Osteoblast (primary cell): ENCODE results near the gene PHF23. TPM values are rescaled to one million over a fixed set of nuclear protein-coding genes. Genes with fewer than 3 reads are reported as not detected.

Experiments used
- DNase-seq: peaks from one replicate; pipeline ENCODE4 v3.0.0; 2011; ENCODE audit warnings: low spot score, mixed read lengths; ENCODE audit not compliant: insufficient read length; ENCODE audit errors: missing footprints
- H2AFZ ChIP-seq: 2 replicates; pipeline ENCODE4 v1.6.0; 2011; ENCODE audit warnings: mild to moderate bottlenecking, low read length
- H3K27ac ChIP-seq: 2 replicates; pipeline ENCODE4 v1.5.1; 2011; ENCODE audit warnings: mild to moderate bottlenecking, low read depth, low read length, moderate library complexity
- H3K27me3 ChIP-seq: 2 replicates; pipeline ENCODE4 v1.6.0; 2012; ENCODE audit warnings: mild to moderate bottlenecking, control low read depth, inconsistent platforms, low read length, moderate library complexity; ENCODE audit not compliant: insufficient read depth
- H3K36me3 ChIP-seq: 2 replicates; pipeline ENCODE4 v1.5.1; 2011; ENCODE audit warnings: mild to moderate bottlenecking, low read length, control low read depth, moderate library complexity; ENCODE audit not compliant: insufficient read depth
- H3K4me1 ChIP-seq: 2 replicates; pipeline ENCODE4 v1.5.1; 2011; ENCODE audit warnings: mild to moderate bottlenecking, low read length, control low read depth, moderate library complexity; ENCODE audit not compliant: insufficient read depth
- H3K4me2 ChIP-seq: 2 replicates; pipeline ENCODE4 v1.6.0; 2011; ENCODE audit warnings: mild to moderate bottlenecking, low read length; ENCODE audit not compliant: insufficient read depth
- H3K4me3 ChIP-seq: fragments of 200-600 bp; sonication (generic); 3 replicates; pipeline ENCODE4 v1.5.1; 2012; ENCODE audit warnings: mild to moderate bottlenecking, low read length, inconsistent platforms; ENCODE audit not compliant: insufficient read depth
- H3K79me2 ChIP-seq: 2 replicates; pipeline ENCODE4 v1.6.0; 2012; ENCODE audit warnings: mild to moderate bottlenecking, low read length, control low read depth, inconsistent platforms; ENCODE audit not compliant: insufficient read depth
- H3K9me3 ChIP-seq: 2 replicates; pipeline ENCODE4 v1.5.1; 2011; ENCODE audit warnings: low read depth, low read length, control low read depth
- H4K20me1 ChIP-seq: 2 replicates; pipeline ENCODE4 v1.6.0; 2012; ENCODE audit warnings: mild to moderate bottlenecking, low read length, control low read depth; ENCODE audit not compliant: insufficient read depth
- CTCF ChIP-seq: IDR thresholded peaks from 2 replicates; pipeline ENCODE4 v1.5.1; 2011; ENCODE audit warnings: mild to moderate bottlenecking, low read depth, low read length, moderate library complexity; ENCODE audit errors: extremely low read depth
- total RNA-seq: library from RNA; depleted of rRNA; stranded (reverse); fragments of >200 nt; gene quantifications from 2 replicates; pipeline ENCODE4 v1.2.3, GENCODE V29; 2012

The PHF23 gene
- total RNA-seq, 1 donor, result 53.2 TPM

- peak; percentile 100 for DNase-seq
- Histone ChIP-seq H3K4me3 (peak overlapping the region; percentile 77), H3K27ac (peak overlapping the region; percentile 58), H3K9me3 (no peaks in the 10 kb centered on the region), H2AFZ (no peak overlapping the region), H3K4me1 (peaks cover 43% of the 10 kb centered on the region), H3K4me2 (peak overlapping the region; percentile 83), H3K27me3 (no peaks in the 10 kb centered on the region), H3K36me3 (no peaks in the 10 kb centered on the region), H3K79me2 (peaks cover 65% of the 10 kb centered on the region), H4K20me1 (peaks cover 52% of the 10 kb centered on the region)
- TF ChIP-seq CTCF, result peak; percentile 66
Measured at GRCh38 chr17:7214300-7215135, 24.7 kb downstream of the PHF23 start.

GRCh38 chr17:7213895-7214299 is 25.4 kb downstream of the PHF23 start:
- Histone ChIP-seq H3K36me3 (no peaks in the 10 kb centered on the region), H4K20me1 (peaks cover 56% of the 10 kb centered on the region), H3K27ac (peak overlapping the region; percentile 58), H3K9me3 (no peaks in the 10 kb centered on the region), H3K27me3 (no peaks in the 10 kb centered on the region), H2AFZ (no peak overlapping the region), H3K79me2 (peaks cover 69% of the 10 kb centered on the region), H3K4me3 (peak overlapping the region; percentile 77), H3K4me2 (peak overlapping the region; percentile 83), H3K4me1 (peaks cover 38% of the 10 kb centered on the region)
- TF ChIP-seq CTCF, result peak; percentile 46
- DNase-seq, result peak; percentile 94

GRCh38 chr17:7211491-7212273 is 27.6 kb downstream of the PHF23 start:
- peaks cover 76% of the 10 kb centered on the region for H4K20me1 ChIP-seq
- no peaks in the 10 kb centered on the region for H3K9me3 ChIP-seq
- no peaks in the 10 kb centered on the region for H3K36me3 ChIP-seq
- peaks cover 29% of the 10 kb centered on the region for H3K4me1 ChIP-seq
- H3K4me3 ChIP-seq, result no peak overlapping the region
- no peak overlapping the region for H3K27ac ChIP-seq
- no peak overlapping the region for H2AFZ ChIP-seq
- H3K79me2 ChIP-seq, result peaks cover 75% of the 10 kb centered on the region
- TF ChIP-seq CTCF, result no peak
- H3K4me2 ChIP-seq, result no peak overlapping the region
- no peaks in the 10 kb centered on the region for H3K27me3 ChIP-seq
- DNase-seq, result no peak
